Measurements from ENCODE around the gene ANO1. TPM values are rescaled to one million over a fixed set of nuclear protein-coding genes. Genes with fewer than 3 reads are reported as not detected.

Gene ANO1
- total RNA-seq, 2 experiments from 2014 or later = not detected

DNA sequence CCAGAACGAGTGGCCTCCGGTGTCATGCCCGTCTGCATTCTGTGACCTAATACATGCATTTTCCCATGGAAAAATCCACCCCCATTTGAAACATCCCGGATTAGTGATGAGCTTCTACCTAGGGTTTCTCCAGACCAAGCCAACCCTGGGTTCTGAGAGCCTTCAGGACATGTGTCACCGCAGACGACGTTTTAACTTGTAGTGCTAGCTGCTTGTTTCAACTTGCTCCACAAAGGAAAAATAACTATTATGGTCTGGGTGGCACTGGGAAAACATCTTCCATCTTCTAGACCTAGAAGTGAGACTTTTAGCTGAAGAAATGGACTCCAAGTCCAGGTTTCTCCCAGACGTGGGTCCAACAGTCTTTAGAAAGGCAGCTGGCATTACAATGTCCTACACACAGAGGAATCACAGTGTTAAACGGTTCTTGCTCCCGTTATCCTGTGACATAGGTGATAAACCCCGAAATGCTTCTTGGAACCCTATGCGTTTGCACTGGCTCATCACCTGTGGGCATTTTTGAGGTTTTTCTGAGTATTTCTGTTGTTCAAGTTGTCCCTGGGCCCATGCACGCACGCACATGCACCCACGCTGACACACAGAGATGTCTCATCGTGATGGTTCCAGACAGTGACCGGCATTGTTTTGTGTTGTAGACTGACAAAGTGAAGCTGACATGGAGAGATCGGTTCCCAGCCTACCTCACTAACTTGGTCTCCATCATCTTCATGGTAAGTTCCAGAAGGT is 78.3 kb downstream of the ANO1 start:
- H3K27me3 Mint-ChIP-seq = peaks cover 8% of the 10 kb centered on the region
- POLR2A ChIA-PET = no interaction called here
- H3K36me3 Mint-ChIP-seq = no peaks in the 10 kb centered on the region
- H3K27ac Mint-ChIP-seq = no peak overlapping the region
- DNase-seq = no peak
- no peak overlapping the region for H3K4me3 Mint-ChIP-seq
- H3K9me3 Mint-ChIP-seq = no peaks in the 10 kb centered on the region
- no peak for ATAC-seq (ENCODE audit: low read depth)
- no peaks in the 10 kb centered on the region for H3K4me1 Mint-ChIP-seq

DNA sequence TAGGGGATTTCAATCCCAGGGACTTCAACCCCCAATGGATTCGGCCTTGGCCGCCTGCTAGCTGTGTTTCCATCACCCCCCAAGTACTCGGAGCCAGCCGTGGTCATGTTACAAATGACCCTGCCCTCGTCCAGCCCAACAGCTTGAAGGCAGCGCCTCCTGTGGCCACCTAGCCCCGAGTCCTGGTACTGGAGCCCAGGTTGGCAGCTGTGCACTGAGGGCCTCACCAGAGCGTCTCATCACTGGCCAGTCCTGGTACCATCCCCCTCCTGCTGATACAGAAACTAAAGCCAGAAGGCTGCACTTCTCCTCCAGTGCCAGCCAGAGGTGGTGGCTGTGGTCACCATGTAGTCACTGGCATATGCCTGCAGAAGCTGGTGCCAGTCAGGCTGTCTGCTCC is 80.1 kb downstream of the ANO1 start:
- POLR2A ChIA-PET = no interaction called here
- Mint-ChIP-seq H3K27ac (no peak overlapping the region), H3K9me3 (no peaks in the 10 kb centered on the region), H3K36me3 (no peaks in the 10 kb centered on the region), H3K4me1 (no peaks in the 10 kb centered on the region), H3K4me3 (no peak overlapping the region), H3K27me3 (peaks cover 2% of the 10 kb centered on the region)
- no peak for DNase-seq
- no peak for ATAC-seq (ENCODE audit: low read depth)

DNA sequence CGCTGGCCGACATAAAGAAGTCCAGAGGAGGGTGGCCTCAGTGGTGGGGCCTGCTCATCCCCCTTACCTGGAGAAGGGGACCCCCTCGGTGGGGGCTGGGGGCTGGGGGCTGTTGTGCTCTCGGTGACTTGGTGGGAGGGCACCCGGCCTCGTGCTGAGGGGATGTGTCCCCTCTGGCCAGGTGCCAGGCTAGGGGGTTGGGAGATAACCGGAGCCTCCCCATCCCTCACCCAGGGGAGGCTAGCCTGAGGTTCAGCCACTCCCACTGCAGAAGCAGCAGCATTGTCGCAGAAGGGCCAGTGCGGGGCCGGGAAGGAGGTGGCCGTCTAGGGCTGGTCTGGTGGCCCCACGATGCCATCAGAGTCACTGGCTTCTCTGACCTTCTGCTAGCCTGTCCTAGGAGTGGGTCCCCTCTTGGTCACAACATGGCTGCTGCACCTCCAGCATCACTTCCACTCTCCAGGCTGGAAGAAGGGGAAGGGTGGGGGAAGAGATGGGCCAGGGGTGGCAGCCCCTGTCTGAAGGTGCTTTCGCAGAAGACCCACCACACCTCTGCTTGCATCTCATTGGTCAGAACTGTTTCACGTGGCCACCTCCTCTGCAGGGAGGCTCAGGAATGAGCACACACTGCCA is 80.8 kb downstream of the ANO1 start:
- H3K27me3 Mint-ChIP-seq = peaks cover 2% of the 10 kb centered on the region
- POLR2A ChIA-PET = no interaction called here
- H3K36me3 Mint-ChIP-seq = no peaks in the 10 kb centered on the region
- H3K4me1 Mint-ChIP-seq = no peaks in the 10 kb centered on the region
- ATAC-seq (ENCODE audit: low read depth) (no peak), DNase-seq (no peak)
- H3K9me3 Mint-ChIP-seq = no peaks in the 10 kb centered on the region
- no peak overlapping the region for H3K4me3 Mint-ChIP-seq
- no peak overlapping the region for H3K27ac Mint-ChIP-seq

DNA sequence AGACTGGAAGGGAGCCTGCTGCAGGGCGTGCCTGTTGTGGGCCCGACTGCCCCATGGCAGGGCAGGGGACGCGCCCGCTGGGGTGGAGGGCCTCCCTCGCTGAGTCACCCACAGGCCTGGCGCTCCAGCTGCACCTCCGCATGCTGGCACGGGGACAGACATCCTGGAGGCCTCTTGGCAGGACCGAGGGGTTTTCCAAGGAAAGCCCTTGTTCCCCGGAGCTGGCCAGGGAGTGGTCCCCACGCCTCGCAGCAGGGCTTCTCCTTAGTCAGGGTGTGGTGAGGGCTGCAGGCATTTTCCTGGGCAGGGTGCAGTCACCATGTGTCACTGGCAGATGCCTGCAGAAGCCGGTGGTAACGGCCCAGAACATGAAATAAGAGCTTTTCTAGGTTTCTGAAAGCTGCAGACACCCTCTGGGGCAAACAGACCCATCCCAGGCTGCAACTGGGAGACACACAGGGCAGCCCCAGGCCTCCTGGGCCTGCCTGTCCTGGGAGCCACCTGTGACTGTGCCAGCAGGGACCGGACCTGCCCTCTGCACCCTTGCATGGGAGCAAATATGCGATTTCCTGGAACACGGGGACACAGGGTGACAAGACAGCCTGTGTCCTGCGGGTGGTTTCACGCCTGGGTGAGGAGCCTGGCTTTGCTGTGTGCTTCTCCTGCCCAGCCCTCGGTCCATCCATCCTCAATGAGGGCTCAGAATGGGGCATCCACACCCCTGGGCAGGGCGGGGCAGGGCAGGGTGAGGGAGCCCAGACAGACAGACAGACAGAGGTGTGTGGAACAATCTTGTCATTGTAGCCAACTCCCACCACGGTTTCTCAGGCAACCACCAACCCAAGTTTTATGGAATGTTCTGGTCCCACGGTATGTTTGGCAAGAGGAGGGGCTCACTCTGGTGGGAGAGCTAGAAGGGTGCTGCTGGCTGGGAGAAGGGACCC is 81.8 kb downstream of the ANO1 start:
- Mint-ChIP-seq H3K27me3 (peaks cover 2% of the 10 kb centered on the region), H3K36me3 (no peaks in the 10 kb centered on the region), H3K4me3 (no peak overlapping the region), H3K27ac (no peak overlapping the region), H3K4me1 (no peaks in the 10 kb centered on the region), H3K9me3 (no peaks in the 10 kb centered on the region)
- no peak for DNase-seq
- POLR2A ChIA-PET = no interaction called here
- ATAC-seq (ENCODE audit: low read depth) = no peak

DNA sequence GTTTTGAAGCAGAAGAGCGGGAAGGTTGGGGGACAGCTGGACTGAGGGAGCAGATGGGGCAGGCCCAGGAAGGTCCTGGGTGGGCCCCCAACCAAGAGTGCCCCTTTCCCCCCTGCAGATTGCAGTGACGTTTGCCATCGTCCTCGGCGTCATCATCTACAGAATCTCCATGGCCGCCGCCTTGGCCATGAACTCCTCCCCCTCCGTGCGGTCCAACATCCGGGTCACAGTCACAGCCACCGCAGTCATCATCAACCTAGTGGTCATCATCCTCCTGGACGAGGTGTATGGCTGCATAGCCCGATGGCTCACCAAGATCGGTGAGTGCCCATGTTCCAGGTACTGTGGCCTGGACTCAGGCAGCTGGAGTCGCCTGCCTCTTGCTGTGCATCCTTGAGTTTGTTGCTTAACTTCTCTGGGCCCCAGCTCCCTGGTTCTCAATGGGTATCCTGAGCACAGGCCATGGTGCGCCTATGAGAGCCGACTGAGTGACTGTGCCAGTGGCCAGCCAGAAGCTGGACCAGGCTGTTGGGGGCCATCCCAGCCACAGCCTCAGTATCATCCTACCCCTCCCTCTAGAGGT is 83.0 kb downstream of the ANO1 start:
- Mint-ChIP-seq H3K4me3 (no peak overlapping the region), H3K27ac (no peak overlapping the region), H3K4me1 (no peaks in the 10 kb centered on the region), H3K36me3 (no peaks in the 10 kb centered on the region), H3K9me3 (no peaks in the 10 kb centered on the region), H3K27me3 (peaks cover 2% of the 10 kb centered on the region)
- DNase-seq (no peak), ATAC-seq (ENCODE audit: low read depth) (no peak)
- POLR2A ChIA-PET = no interaction called here

DNA sequence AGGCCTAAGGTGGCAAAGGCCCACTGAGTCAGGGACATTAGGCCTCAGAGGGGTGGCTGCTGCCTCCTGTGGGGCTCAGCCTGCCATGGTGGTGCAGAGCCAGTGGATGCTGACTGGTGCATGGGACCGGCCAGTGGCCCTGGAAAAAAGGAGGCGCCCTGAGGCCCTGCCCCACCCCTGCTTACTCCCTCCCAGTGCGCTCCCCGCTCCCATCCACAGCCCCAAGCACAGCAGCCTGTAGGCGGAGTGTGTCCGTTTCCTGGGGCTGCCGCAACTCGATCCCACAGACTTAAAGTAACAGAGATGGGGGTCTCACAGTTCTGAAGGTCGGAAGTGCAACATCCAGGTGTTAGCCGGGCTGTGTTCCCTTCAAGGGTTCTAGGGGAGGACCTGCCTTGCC is 86.6 kb downstream of the ANO1 start:
- POLR2A ChIA-PET = no interaction called here
- no peaks in the 10 kb centered on the region for H3K9me3 Mint-ChIP-seq

DNA sequence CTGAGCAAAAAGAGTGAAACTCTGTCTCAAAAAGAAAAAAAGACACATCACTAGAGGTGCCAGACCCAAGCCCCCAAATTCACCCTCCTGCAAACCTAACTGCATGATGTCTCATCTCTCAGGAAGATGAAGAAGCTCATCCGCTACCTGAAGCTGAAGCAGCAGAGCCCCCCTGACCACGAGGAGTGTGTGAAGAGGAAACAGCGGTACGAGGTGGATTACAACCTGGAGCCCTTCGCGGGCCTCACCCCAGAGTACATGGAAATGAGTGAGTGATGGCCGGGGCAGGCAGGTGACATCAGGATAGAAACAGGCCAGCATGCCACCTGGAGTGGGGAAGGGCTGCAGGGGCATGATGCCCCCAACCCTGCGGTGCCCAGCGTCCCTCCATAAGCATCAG is 89.0 kb downstream of the ANO1 start:
- H3K4me3 Mint-ChIP-seq = no peak overlapping the region
- no peak for ATAC-seq (ENCODE audit: low read depth)

More for the DNA sequence above, 86.6 kb downstream of the ANO1 start:
- no peaks in the 10 kb centered on the region for H3K27me3 Mint-ChIP-seq
- no peak overlapping the region for H3K4me3 Mint-ChIP-seq
- DNase-seq = no peak
- H3K36me3 Mint-ChIP-seq = no peaks in the 10 kb centered on the region
- no peaks in the 10 kb centered on the region for H3K4me1 Mint-ChIP-seq
- no peak for ATAC-seq (ENCODE audit: low read depth)
- H3K27ac Mint-ChIP-seq = no peak overlapping the region

DNA sequence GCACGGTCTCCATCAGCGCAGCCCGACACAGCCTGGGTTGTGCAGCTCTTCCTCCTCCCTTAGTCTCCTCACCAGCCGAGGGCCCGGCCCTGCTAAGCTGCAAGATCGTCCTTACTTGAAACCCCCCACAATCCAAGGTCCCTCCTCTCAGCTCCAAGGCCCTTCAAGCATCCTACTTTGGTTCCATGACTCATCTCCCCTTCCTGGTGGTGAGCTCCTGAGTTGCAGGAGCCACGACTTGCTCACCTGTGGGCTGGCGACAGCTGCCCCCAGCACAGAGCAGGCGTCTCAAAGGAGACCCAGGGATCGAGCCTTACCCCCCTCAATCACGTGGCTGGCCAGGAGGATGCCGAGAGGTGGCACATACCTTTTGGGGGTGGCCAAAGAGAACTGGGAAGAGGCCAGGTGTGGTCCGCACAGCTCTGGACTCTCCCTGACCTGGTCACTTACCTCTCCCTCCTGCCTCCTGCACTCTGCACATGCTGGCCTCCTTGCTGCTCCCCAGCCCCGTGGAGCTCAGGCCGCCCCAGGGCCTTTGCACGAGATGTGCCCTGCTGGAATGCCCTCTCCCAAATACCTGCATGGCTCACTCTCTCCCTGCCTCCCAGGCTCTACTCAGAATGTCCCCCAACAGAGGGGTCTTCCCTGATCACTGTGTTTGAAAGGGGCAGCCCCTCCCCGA is 89.7 kb downstream of the ANO1 start:
- no peak for ATAC-seq (ENCODE audit: low read depth)
- H3K27ac Mint-ChIP-seq = no peak overlapping the region
- no peaks in the 10 kb centered on the region for H3K9me3 Mint-ChIP-seq
- no peaks in the 10 kb centered on the region for H3K4me1 Mint-ChIP-seq
- DNase-seq = no peak
- no peaks in the 10 kb centered on the region for H3K36me3 Mint-ChIP-seq
- no peaks in the 10 kb centered on the region for H3K27me3 Mint-ChIP-seq
- POLR2A ChIA-PET = no interaction called here
- H3K4me3 Mint-ChIP-seq = no peak overlapping the region

More for the DNA sequence above, 89.0 kb downstream of the ANO1 start:
- no peaks in the 10 kb centered on the region for H3K9me3 Mint-ChIP-seq
- H3K27ac Mint-ChIP-seq = no peak overlapping the region
- H3K27me3 Mint-ChIP-seq = no peaks in the 10 kb centered on the region
- POLR2A ChIA-PET = no interaction called here
- DNase-seq = no peak
- H3K36me3 Mint-ChIP-seq = no peaks in the 10 kb centered on the region
- H3K4me1 Mint-ChIP-seq = no peaks in the 10 kb centered on the region

DNA sequence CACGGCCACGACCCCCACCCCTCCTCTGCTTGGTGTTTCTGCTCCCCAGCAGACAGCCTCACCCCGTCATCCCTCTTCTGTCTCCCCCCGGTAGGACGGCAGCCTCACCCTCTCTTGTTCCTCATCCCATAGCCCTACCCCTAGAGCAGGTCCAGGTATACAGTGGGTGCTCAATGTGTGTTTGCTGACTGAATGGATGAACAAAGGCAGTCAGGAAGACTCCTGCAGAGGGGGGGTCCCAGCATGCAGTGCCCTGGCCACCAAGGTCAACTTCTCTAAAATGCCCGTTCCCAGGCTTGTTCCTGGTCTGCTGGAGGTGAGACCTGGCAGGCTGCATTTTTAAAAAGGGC is 90.3 kb downstream of the ANO1 start:
- DNase-seq (no peak), ATAC-seq (ENCODE audit: low read depth) (no peak)
- POLR2A ChIA-PET = no interaction called here
- no peaks in the 10 kb centered on the region for H3K27me3 Mint-ChIP-seq
- no peaks in the 10 kb centered on the region for H3K36me3 Mint-ChIP-seq
- no peaks in the 10 kb centered on the region for H3K4me1 Mint-ChIP-seq
- H3K27ac Mint-ChIP-seq = no peak overlapping the region
- H3K9me3 Mint-ChIP-seq = no peaks in the 10 kb centered on the region
- no peak overlapping the region for H3K4me3 Mint-ChIP-seq

DNA sequence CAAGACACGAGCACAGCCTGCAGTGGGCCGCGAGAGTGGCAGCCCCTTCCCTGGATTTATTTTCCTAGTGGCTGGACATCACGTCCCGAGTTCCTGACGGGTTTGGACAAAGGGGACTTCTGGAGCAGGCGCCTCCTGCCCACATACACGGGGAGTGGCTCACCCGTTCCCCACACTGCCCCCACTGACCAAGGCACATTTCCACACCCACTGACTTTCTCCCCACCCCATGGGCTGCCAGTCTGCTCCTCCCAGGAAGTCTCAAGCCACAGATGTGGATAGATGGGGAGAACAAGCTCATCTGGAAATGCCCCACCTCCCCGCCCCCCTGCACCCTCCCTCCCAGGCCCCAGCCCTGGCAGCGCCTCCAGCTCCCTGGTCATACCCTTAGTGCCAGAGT is 91.0 kb downstream of the ANO1 start:
- no peaks in the 10 kb centered on the region for H3K9me3 Mint-ChIP-seq
- no peak for DNase-seq
- no peaks in the 10 kb centered on the region for H3K4me1 Mint-ChIP-seq
- H3K4me3 Mint-ChIP-seq = no peak overlapping the region
- no peaks in the 10 kb centered on the region for H3K27me3 Mint-ChIP-seq
- POLR2A ChIA-PET = no interaction called here
- no peaks in the 10 kb centered on the region for H3K36me3 Mint-ChIP-seq
- H3K27ac Mint-ChIP-seq = no peak overlapping the region
- ATAC-seq (ENCODE audit: low read depth) = no peak

DNA sequence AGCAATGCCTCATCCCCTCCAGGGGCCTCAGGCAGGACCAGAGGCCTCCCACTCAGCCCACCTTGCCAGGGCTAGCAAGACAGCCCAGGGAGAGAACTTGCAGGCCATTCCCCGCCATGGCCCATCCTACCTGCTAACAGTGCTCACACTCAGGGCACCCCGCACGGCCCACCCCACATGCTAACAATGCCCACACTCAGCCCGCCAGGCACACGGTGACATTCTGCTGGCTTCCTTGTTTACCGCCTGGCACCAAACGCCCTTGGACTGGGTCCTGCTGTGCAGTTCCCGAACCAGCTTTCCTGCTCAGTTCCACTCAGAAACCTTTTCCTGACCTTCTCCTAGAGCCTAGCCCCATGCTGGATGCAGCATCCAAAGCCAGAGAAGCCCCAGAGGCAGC is 91.5 kb downstream of the ANO1 start:
- POLR2A ChIA-PET = no interaction called here
- Mint-ChIP-seq H3K4me1 (no peaks in the 10 kb centered on the region), H3K27me3 (no peaks in the 10 kb centered on the region), H3K9me3 (no peaks in the 10 kb centered on the region), H3K4me3 (no peak overlapping the region), H3K36me3 (no peaks in the 10 kb centered on the region), H3K27ac (no peak overlapping the region)
- no peak for ATAC-seq (ENCODE audit: low read depth)
- no peak for DNase-seq

DNA sequence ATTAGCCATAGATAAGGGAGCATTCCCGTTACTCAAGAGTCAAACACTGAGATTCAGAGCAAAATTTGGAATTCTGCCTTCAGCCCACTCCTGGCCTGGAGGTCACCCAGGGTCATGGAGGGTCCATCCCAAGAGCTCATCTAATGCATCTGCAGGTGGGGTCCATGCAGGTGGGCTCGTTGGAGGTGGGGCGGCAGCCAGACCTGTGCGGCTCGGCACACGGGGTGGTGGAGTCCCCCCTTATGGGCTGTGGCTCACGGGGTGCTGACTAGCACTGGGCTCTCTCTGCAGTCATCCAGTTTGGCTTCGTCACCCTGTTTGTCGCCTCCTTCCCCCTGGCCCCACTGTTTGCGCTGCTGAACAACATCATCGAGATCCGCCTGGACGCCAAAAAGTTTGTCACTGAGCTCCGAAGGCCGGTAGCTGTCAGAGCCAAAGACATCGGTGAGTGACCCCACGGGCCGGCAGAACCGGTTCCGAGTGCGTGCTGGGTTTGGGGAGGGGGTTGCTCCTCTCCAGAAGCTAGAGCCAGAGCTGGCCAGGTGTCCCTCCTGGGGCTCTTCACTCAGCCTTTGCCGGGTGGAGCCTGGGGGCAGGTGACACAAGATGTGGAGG is 92.6 kb downstream of the ANO1 start:
- DNase-seq (no peak), ATAC-seq (ENCODE audit: low read depth) (no peak)
- no peaks in the 10 kb centered on the region for H3K4me1 Mint-ChIP-seq
- H3K27me3 Mint-ChIP-seq = no peaks in the 10 kb centered on the region
- no peak overlapping the region for H3K4me3 Mint-ChIP-seq
- H3K27ac Mint-ChIP-seq = no peak overlapping the region
- no peaks in the 10 kb centered on the region for H3K9me3 Mint-ChIP-seq
- POLR2A ChIA-PET = no interaction called here
- no peaks in the 10 kb centered on the region for H3K36me3 Mint-ChIP-seq

DNA sequence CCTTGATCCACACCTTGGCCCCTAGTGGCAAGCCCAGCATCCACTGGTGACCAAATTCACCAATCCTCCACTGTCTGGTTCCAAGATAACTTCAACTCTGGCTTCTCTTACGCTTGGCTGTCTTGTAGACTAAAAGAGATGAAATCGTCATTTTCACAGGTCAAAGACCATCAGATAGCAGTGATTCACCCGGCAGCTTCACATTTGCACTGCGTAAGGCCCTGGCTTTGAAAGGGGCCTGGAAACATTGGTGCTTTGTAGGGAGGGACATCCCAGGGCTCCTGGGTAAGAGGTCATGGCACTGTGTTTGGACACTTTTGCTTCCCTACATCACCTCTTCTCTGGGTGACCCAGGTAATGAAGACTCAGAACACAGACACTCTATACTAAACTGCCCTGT is 94.9 kb downstream of the ANO1 start:
- H3K27me3 Mint-ChIP-seq = no peaks in the 10 kb centered on the region
- POLR2A ChIA-PET = no interaction called here
- no peak overlapping the region for H3K4me3 Mint-ChIP-seq
- H3K27ac Mint-ChIP-seq = no peak overlapping the region
- no peak for DNase-seq
- H3K4me1 Mint-ChIP-seq = no peaks in the 10 kb centered on the region
- no peaks in the 10 kb centered on the region for H3K9me3 Mint-ChIP-seq
- no peaks in the 10 kb centered on the region for H3K36me3 Mint-ChIP-seq
- ATAC-seq (ENCODE audit: low read depth) = no peak

Data from activated naive CD8-positive, alpha-beta T cell treated with anti-CD3 and anti-CD28 coated beads, Interleukin-2, amount 10 ng/mL, durations not matched to agents 7 days and 5 days (primary cell).